Neutrophil (primary cell): Measurements from ENCODE around the gene SSBP3.

ENCODE experiments used
- H3K27ac ChIP-seq: fragments of 200-600 bp; sonication (generic); 2 replicates; pipeline ENCODE4 v1.5.1; 2016; ENCODE audit warnings: mild to moderate bottlenecking, moderate library complexity
- H3K27me3 ChIP-seq: fragments of 200-600 bp; sonication (generic); 2 replicates; pipeline ENCODE4 v1.6.0; 2016; ENCODE audit warnings: mild to moderate bottlenecking
- H3K36me3 ChIP-seq: fragments of 200-600 bp; sonication (generic); 2 replicates; pipeline ENCODE4 v1.5.1; 2017
- H3K4me1 ChIP-seq, 2 experiments: fragments of 200-600 bp in 1 of 2; sonication (generic) in 1 of 2; 1 replicate in 1 of 2; 2 replicates in 1 of 2; pipeline versions ENCODE4 v1.5.1 to v1.6.1; 2013 to 2016; ENCODE audit warnings: low read depth in 1 of 2, low read length in 1 of 2, mild to moderate bottlenecking in 1 of 2, moderate library complexity in 1 of 2; ENCODE audit not compliant: control insufficient read depth in 1 of 2, insufficient read depth in 1 of 2
- H3K4me3 ChIP-seq, 2 experiments: fragments of 200-600 bp in 1 of 2; sonication (generic) in 1 of 2; 1 replicate in 1 of 2; 2 replicates in 1 of 2; pipeline ENCODE4 v1.5.1; 2013 to 2016; ENCODE audit warnings: low read depth in 1 of 2, low read length in 1 of 2, mild to moderate bottlenecking in 1 of 2, moderate library complexity in 1 of 2
- H3K9me3 ChIP-seq: fragments of 200-600 bp; sonication (generic); 2 replicates; pipeline ENCODE4 v1.5.1; 2016
- TF ChIP-seq, protein P1 (sequence below): fragments of 200-600 bp; sonication (generic); IDR thresholded peaks from 2 replicates; pipeline ENCODE4 v1.5.1; 2016; ENCODE audit warnings: antibody characterized with exemption

SSBP3 gene

DNA sequence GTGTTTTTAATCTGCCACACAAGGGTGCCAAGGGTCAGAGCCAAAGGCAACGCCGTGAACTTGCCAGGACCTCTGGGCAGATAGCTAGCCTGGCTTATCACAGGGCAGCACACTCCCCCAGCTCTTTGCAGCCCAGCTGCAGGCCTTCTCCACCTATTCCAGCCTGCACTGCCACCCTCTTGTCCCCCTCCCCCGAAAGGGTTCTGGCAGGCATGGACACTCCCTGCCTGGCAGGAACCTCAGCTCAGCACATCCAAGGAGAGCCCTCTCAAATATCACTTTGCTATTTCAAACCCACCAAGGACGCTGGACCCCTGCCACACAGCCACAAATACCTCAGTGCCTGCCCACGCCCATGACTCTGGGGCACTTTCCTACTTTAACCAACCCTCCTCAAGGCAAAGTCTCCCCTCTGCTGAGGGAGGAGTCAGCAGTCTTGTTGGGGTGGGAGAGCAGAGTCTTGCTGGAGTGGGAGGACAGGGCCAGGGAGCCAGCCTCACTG is 9.1 kb downstream of the SSBP3 start:
- Histone ChIP-seq H3K27ac (no peak overlapping the region), H3K36me3 (no peaks in the 10 kb centered on the region)
- TF ChIP-seq, protein P1, sequence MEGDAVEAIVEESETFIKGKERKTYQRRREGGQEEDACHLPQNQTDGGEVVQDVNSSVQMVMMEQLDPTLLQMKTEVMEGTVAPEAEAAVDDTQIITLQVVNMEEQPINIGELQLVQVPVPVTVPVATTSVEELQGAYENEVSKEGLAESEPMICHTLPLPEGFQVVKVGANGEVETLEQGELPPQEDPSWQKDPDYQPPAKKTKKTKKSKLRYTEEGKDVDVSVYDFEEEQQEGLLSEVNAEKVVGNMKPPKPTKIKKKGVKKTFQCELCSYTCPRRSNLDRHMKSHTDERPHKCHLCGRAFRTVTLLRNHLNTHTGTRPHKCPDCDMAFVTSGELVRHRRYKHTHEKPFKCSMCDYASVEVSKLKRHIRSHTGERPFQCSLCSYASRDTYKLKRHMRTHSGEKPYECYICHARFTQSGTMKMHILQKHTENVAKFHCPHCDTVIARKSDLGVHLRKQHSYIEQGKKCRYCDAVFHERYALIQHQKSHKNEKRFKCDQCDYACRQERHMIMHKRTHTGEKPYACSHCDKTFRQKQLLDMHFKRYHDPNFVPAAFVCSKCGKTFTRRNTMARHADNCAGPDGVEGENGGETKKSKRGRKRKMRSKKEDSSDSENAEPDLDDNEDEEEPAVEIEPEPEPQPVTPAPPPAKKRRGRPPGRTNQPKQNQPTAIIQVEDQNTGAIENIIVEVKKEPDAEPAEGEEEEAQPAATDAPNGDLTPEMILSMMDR = no peak

DNA sequence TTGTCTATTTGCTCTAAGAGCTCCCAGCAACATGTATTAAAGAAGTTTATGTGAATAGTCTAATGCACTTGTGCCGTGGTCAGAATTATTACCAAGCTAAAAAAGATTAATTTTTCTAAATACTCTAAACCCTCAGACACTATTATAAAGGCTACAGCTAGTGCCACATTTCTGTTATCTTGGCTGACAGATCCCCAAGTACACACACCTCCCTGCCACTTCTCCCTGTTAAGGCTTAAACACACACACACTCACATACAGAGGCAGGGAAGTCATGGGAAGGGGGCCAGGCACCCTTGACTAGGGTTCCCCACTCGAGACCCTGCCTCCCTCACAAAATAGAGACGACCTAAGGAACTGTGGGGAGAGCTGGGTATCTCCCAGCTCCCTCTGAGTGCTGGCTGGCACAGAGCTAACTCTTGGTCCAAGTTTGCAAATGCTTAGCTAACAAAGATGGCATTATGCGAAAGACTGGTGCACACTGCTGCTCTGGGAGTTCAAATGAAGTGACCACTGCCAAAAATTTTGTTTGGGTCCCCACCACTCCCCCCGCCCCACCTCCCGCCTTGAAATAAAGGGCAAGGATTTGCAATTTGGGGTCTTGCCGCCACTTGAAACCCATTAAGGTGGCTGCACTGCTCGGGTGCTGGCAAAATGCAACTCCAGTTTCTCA is 9.8 kb downstream of the SSBP3 start:
- Histone ChIP-seq H3K27ac (no peak overlapping the region), H3K36me3 (no peaks in the 10 kb centered on the region), H3K4me1 (peaks cover 0 to 6% of the 10 kb centered on the region in 2 experiments), H3K27me3 (no peaks in the 10 kb centered on the region), H3K9me3 (no peaks in the 10 kb centered on the region), H3K4me3 (no peak overlapping the region)
- TF ChIP-seq, protein P1 = no peak

More for the DNA sequence above, 9.1 kb downstream of the SSBP3 start:
- Histone ChIP-seq H3K27me3 (no peaks in the 10 kb centered on the region), H3K4me1 (peaks cover 0 to 6% of the 10 kb centered on the region in 2 experiments), H3K4me3 (no peak overlapping the region), H3K9me3 (no peaks in the 10 kb centered on the region)

DNA sequence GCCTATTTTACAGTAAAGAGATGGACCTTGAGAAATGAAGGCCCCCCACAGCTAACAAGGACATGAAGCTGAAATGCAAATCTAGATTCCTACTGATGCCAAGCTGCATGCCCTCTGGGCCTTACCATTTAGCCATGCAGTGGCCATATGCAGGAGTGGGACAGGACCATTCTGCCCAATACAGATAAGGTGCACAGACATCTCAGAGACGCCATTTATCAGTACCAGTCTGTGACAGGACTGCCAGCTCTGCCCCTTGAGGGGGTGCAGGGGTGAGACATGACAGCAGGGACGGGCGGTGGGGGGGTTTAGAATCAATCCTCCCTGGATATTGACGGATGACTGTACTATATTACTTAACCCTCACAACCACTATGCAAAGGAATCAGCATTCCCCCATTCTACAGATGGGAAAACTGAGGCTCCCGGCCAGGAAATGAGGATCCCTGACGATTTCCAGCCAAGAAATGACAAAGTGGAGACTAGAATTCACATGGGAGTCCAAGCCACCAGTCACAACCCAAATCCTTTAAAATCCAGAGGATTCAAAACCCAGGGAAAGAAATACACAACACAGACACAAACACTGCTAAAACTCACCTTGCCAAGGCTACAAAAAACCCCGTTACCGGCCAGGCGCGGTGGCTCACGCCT is 10.8 kb downstream of the SSBP3 start:
- Histone ChIP-seq H3K27me3 (no peaks in the 10 kb centered on the region), H3K4me1 (no peaks in the 10 kb centered on the region), H3K36me3 (peaks cover 4% of the 10 kb centered on the region), H3K9me3 (no peaks in the 10 kb centered on the region), H3K27ac (no peak overlapping the region), H3K4me3 (no peak overlapping the region)
- TF ChIP-seq, protein P1 = no peak

DNA sequence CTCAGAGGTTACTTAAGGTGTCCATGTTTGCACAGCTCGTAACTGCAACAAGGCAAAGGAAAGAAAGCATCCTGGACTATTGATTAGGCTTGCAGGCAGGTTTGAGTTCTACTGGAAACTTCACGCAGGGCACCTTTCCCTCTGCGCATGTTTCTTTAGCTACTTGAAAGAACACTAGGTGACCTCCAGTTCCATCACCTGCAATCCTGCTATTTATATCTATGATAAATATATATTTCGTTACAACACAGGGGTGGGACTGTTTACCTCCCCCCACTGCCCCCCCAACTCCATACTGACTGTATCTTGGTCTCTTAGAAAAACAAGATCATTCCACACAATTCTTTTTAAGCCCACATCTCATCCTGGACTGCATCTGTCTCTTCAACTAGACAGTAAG is 12.1 kb downstream of the SSBP3 start:
- TF ChIP-seq, protein P1 = no peak
- Histone ChIP-seq H3K9me3 (no peaks in the 10 kb centered on the region), H3K27ac (no peak overlapping the region), H3K36me3 (peaks cover 4% of the 10 kb centered on the region), H3K4me1 (no peaks in the 10 kb centered on the region), H3K27me3 (no peaks in the 10 kb centered on the region), H3K4me3 (no peak overlapping the region)

DNA sequence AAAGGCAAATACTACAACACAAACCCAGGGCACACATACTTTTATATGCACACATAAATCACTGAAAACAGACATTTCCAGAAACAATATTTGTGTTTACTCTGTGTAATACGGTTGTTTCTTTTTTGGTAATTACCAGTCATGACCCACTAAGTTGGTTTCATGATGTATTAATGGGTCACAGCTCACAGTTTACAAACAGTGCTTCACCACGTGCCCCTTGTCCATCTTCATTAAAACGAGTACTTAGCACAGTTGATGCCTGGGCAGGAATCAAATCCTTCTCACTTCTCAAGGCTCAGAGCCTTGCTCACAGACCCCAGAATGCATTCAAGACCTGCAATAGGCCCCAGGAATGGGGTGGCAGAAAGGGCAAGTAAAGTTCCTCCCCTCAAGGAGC is 13.8 kb downstream of the SSBP3 start:
- no peaks in the 10 kb centered on the region for H3K4me1 ChIP-seq

More for the DNA sequence above, 13.8 kb downstream of the SSBP3 start:
- H3K9me3 ChIP-seq = no peaks in the 10 kb centered on the region
- TF ChIP-seq, protein P1 = no peak
- no peak overlapping the region for H3K4me3 ChIP-seq
- peaks cover 4% of the 10 kb centered on the region for H3K36me3 ChIP-seq
- no peaks in the 10 kb centered on the region for H3K27me3 ChIP-seq
- H3K27ac ChIP-seq = no peak overlapping the region
